Measurements from ENCODE around the gene LGR6.
"Not testable (repeated sequence)": the region's sequence is repeated elsewhere in the genome, so short reads cannot be mapped to it uniquely, and the experiment has no call there.

The LGR6 gene

DNA sequence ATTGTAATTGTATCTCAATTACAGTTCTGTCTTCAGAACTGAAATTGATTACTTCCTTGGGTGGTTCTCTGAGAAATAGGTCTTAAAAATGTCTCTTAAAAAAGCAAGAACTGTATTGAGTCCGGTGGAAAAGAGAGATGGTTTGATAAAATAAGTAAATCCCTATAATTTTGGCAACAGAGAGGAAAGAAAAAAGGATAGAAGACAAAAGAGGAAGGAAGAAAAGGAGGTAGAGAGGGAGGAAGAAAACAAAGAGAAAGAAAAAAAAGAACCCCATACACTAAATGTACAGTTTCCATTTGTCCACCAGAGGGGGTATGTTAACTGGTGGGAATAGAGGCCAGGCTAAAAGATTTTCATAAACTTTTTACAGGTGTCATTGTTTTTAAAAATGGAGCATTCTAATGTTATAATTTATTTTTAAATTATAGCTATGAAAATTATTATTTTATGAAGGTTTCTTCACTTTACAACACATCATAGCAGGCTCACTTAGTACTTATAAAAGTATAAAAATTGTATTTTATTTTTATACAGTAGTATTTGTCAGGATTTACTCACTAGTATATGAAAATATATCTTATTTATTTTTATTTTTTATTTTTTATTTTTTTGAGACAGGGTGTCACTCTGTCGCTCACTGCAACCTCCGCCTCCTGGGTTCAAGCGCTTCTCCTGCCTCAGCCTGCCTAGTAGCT is 150.2 kb downstream of the LGR6 start:
- peak; percentile 60 for DNase-seq (ENCODE audit: low spot score)

DNA sequence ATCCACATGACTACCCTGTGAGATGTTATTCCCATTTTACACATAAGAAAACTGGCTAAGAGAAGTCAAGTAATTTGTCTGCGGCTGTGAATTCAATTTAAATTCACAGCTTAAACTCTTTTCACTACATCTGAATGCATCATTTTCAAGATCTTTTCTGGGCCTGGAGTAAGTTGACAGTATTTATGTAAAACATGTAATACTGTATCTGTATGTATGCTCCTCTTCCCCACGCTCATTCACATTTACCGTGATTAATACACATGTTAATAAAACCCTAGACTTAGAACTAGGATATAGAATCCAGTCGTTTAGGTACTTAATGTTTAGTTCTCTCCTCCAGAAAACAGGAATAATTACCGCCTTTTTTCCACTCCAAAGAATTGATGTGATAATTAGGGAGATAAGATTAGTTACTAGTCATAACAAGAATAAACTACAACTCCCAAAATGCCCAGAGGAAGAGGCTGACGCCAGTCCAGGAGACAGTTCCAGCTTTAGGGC is 154.5 kb downstream of the LGR6 start:
- DNase-seq (ENCODE audit: low spot score) = no peak

GRCh38 chr1:202348509-202349205 is 155.1 kb downstream of the LGR6 start, which contains the start of gene PPP1R12B:
TSS of gene PPP1R12B (plus strand) at chr1:202348699. CDS start at chr1:202348852, 153 bp downstream.
- DNase-seq (ENCODE audit: low spot score) = peak; percentile 96

DNA sequence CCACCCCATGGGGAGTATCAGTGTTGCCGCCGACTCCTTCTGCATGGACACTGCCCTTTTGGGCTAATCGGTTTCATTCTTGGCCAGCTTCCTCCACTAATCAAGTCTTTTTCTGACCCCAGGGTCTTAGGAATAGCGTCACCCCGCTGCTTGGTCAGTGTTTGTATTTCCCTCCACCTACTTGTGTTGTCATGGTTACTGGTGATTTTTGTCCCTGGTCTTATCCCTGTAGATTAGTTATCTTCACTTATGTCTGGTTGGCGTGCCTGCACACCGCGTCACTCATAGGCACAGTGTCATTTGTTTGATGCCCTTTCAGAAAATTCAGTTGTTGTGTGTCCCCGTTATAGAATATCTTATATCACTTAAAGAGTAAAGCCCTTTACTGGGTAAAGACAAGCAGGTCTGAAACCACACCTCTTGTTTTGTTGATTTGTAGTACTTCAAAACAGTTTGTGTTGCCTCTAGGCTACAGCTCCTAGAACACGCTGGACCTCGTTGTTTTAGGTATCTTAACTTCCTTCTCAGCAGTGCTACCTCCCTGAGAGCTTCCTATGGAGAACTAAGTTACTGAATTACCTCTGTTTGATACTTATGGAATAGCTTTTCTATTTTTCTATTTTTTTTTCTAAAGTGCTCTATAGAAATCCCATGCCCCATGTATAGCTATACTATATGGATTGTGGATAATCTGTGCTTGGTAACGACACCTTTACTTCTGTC is 155.8 kb downstream of the LGR6 start:
- DNase-seq (ENCODE audit: low spot score) = peak; percentile 2

- no peak for DNase-seq (ENCODE audit: low spot score)
Observed at GRCh38 chr1:202351725-202352124, 158.1 kb downstream of the LGR6 start.

DNA sequence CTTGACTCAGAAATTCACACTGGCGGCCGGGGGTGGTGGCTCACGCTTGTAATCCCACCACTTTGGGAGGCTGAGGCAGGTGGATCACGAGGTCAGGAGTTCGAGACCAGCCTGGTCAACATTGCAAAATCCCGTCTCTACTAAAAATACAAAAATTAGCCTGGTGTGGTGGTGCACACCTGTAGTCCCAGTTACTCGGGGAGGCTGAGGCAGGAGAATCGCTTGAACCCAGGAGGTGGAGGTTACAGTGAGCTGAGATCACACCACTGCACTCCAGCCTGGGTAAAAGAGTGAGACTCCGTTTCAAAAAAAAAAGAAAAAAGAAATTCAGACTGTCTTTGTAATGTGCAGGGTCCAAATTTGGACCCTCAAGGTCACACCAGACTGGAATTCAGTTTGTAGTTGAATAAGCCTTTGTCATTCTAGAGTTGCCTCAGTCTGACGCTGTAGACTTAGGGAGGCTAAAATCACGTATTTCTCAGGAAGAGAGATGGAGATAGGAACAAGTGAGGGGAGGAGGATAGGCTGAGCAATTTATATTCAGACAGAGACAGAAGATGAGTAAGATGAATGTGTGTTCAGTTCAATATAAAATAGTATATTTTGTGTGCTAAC is 159.1 kb downstream of the LGR6 start:
- not testable (repeated sequence) for DNase-seq (ENCODE audit: low spot score)

DNA sequence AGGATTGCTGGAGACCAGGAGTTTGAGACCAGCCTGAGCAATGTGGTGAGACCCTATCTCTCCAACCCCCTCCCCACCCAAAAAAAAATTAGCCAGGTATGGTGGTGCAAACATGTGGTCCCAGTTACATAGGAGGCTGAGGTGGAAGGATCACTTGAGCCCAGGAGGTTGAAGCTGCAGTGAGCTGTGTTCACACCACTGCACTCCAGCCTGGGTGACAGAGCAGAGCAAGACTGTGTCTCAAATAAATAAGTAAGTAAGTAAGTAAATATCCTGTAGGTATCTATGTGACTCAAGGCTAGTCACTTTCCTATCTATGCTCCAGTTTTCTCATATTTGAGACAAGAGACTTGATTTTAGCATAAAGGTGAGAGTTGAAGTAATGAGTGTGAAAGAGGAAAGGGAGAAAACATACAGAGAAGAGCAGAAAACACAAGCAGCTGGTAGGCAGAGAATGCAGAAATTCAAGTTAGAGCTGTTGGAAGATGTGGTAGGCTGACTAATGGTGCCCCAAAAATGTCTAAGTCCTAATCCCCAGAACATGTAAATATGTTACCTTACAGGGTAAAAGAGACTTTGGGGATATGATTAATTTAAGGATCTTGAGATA is 162.4 kb downstream of the LGR6 start:
- DNase-seq (ENCODE audit: low spot score) = no peak

- DNase-seq (ENCODE audit: low spot score) = no peak
Observed at GRCh38 chr1:202357506-202357905, 163.9 kb downstream of the LGR6 start.

GRCh38 chr1:202361224-202361623 is 167.6 kb downstream of the LGR6 start:
- no peak for DNase-seq (ENCODE audit: low spot score)

GRCh38 chr1:202361701-202362100 is 168.1 kb downstream of the LGR6 start:
- no peak for DNase-seq (ENCODE audit: low spot score)

- no peak for DNase-seq (ENCODE audit: low spot score)
Observed at GRCh38 chr1:202362212-202362611, 168.6 kb downstream of the LGR6 start.

DNA sequence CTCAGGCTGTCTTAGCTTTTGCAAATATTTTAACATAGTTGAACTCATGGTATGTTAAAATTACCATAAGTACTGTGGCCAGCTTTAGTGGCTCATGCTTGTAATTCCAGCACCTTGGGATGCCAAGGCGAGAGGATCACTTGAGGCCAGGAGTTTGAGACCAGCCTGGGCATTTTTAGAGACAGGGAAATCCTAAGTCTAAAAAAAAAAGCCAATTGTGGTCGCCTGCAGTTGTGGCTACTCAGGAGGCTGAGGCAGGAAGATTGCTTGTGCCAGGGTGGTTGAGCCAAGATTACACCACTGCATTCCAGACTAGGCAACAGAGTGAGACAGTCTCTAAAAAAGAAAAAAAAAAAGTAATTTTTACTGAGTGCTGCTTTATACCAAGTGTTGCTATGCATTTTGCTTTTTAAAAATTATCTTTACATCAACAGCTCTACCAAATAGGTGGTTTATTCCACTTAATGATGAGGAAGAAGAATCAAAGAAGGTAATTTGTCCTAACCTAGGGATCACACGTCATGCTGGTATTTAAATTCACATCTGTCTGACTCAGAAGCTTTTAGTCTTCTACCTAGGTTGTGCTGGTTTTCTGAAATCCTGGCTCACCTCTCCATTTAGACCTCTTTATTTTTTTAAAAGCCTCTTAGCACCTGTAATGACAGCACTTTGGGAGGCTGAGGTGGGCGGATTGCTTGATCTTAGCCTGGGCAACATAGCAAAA is 171.7 kb downstream of the LGR6 start:
- no peak for DNase-seq (ENCODE audit: low spot score)

GRCh38 chr1:202367271-202367670 is 173.7 kb downstream of the LGR6 start:
- DNase-seq (ENCODE audit: low spot score) = no peak
